Raji (cell line): Measurements from ENCODE around the gene DDX47.

ENCODE experiments used
- POLR2A ChIP-seq: IDR thresholded peaks from 2 replicates; pipeline ENCODE4 v1.6.1; 2011; ENCODE audit warnings: low read depth, low read length, control low read depth; ENCODE audit not compliant: insufficient read depth

The DDX47 gene

DNA sequence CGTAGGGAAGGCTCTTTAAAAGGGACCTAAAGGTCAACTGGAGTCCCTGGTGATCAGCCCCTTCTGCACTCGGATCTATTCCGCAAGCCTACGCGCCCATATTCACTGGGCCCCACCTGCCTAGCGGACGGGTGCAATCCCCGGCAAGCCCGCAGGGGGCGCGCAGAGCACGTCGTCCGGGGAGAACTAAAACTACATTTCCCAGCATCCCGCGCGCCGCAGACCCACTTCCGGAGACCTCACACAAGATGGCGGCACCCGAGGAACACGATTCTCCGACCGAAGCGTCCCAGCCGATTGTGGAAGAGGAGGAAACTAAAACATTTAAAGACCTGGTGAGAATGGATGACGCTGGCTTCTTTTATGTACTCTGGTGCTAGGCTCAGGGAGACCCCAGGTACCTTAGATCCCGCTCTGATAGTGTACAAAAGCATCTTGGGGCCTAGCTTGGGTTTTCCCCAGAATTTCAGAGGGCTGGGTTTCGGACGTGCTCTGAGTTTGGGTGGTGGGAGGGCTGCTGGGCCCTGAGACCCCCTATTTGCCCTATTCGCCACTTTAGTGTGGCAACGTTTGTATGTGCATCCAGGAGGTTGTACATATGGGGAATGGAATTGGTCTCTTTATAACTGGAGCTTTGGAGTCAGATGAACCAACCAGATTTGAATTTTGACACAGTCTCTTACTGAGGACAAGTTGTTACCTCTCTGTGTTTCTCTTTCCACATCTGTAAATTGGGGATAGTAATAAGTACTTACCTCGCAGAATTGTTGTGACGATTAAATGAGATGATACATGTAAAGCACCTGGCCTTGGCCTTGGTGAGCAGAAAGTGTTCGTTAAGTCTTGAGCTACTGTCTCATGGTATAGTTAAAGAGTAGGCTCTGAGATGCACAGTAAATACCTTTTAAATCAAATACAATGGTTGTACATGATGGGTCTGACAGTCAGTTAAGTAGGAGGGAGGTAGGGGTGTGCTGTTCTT, at the start of gene DDX47:
Gene DDX47, plus strand, starts transcription at position 227 of the 982 bp plus-strand sequence. Its CDS starts 22 bp downstream, at position 249.
- peak; percentile 79 for TF ChIP-seq POLR2A

DNA sequence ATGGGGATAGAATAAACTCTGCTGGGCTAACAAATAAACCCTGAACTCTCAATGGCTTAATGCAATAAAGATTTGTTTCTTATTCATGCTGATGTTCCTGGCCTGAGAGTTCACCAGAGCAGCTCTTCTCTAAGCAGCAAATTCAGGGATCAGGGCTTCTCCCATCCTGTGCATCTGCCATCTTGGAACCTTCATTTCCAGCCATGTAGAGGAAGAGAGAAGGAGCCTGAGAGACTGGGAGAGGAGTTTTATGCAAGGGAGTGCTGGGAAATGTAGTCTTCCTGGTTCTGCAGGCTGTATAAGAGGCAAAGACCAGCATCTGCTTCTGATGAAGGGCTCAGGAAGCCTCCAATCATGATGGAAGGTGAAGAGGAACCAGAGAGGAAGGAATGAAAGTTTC, 48.3 kb upstream of the DDX47 start:
- no peak for TF ChIP-seq POLR2A

GRCh38 chr12:12770262-12770661, 42.9 kb upstream of the DDX47 start:
- TF ChIP-seq POLR2A = no peak

- TF ChIP-seq POLR2A = no peak
These were observed 38.4 kb upstream of the DDX47 start for GRCh38 chr12:12774791-12775190.

- TF ChIP-seq POLR2A = no peak
These were observed 36.9 kb upstream of the DDX47 start for GRCh38 chr12:12776261-12776660.

DNA sequence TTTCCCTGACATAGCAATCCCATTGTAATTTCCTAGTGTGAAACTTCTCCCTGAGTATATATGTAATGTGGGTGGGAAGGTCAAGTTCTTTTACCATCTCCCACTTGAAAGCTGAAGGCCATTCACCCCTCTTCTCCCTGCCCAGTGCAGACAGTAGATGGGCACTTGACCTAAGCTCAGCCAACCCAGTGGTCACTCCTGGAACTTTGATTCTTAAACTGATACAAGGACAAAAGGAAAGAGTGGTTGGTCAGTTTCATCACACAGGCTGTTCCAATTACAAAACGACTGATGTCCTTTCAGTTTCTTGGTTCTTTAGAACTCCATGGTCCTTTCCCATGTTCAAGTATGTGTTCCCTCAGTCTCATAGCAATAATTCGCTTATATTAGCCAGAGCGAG, 36.1 kb upstream of the DDX47 start:
- TF ChIP-seq POLR2A = no peak

DNA sequence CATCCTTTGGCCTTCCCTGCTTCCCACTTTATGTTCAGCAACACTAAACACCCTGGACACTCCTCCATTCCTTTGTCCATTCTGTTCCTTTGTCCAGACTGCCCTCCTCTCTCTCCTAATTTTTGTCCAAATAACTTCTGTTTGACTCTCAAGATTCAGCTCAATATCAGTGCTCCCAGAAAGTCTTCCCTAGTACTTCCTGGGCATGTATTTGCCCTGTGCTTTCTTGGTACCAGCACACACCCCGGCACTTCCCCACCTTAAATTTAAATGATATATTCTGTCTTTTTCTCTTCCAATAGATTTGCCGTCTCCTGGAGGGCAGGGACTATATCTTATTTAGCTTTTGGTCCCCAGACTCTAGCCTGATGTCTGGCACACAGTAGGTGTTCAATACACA, 34.1 kb upstream of the DDX47 start:
- TF ChIP-seq POLR2A = no peak

DNA sequence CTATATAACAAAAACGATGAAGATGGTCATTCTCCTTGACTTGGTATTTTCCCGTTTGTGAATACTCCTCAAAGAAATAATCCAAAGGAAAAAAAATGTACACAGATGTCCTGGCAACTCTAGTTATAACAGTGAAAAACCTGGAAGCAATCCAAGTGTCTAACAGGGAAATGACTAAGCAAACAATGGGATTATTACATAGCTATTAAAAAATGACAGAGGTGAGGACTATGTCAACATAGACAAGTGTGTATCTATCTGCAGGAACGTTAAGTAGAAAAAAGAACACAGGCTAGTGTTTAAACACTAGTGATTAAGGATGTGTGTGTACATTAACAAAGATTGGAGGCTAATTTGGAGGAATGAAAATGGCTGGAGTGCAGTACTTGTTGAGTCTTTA, 33.6 kb upstream of the DDX47 start:
- no peak for TF ChIP-seq POLR2A

DNA sequence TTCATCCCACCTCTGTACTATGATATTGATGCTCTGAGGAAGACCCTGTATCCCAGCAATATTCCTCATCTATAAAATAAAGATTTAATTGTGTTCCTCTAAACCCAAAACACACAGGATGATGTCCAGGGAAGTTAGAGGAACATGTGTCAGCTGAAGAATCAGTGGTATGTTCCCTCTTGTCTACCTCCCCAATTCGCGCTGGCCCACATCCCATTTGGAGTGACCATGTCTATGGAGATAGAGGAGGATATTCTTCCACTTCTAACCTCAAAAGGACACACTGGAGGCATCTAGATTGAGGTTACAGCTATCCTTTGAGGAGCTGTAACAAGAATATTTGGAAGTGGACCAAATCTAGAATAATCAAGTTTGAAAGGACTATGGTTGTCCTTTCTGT, 29.0 kb upstream of the DDX47 start:
- TF ChIP-seq POLR2A = no peak

DNA sequence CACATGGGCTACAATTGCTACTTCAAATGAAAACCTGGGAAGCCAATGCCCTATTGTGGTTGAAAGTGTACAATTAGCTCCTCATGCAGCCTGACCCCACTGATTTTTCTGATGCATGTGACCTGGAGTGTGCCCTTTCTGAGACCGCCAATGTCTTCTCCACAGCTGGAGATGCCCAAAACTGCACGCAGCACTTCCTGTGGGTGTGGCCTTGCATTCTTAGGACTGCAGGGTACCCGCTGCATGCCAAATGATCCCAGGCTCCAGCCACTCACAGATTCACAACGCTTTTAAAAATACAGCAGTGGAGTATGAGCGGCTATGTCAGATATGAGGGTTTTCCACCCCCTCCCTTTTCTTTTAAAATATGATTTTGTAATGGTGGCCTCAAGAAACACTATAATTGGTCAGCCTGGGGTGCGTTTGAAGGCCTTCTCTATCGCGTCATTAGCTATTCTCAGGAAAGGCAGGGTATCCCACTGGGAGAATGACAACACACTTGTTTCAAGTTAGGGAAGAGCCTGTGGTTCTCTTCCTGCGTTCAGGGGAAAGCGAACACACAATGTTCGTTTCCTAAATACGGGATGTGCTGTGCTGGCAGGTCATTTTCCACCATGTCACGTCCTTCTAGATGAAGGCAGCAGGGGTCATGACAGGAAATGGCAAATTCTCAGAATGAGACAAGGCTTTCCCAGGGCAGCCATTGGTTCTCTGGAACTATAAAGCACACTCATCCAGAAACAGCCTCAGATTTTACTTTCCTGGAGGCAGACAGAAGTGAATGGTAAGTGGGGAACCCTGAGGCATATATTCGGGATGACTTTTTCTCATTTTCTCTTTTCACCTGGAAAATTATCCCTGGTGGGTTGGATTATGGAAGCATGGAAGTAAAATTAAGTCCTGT, 28.0 kb upstream of the DDX47 start, which contains the start of gene APOLD1:
Gene APOLD1, plus strand, starts transcription at position 749 of the 904 bp plus-strand sequence. Its CDS starts 33 bp downstream, at position 782.
- TF ChIP-seq POLR2A = no peak

- no peak for TF ChIP-seq POLR2A
These were observed 26.8 kb upstream of the DDX47 start for GRCh38 chr12:12786351-12786705.

- TF ChIP-seq POLR2A = no peak
These were observed 26.2 kb upstream of the DDX47 start for GRCh38 chr12:12786706-12787601.

DNA sequence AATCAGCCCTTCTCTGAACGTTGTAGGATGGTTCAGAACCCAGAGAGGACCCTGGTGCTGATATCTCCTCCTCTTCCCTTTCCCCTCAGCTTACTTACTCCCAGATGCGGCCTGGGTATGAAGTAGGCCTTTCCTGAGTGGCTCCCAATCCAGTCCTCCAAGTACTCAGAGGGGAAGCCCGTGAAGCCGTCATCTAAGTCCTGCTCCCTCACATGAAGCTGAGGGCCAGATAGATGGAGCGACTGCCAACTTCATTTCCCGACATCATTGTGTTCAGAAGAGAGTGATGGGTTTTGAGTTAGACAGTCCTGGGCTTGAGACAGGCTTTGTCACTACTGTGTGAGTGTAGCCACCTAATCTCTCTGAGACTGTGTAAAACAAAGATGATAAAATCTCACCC, 25.0 kb upstream of the DDX47 start:
- no peak for TF ChIP-seq POLR2A

GRCh38 chr12:12788675-12789368, 24.3 kb upstream of the DDX47 start:
- TF ChIP-seq POLR2A = no peak
